HL-60 (cell line): ENCODE results near the gene PARP6.

Experiments used
- CTCF ChIP-seq: IDR thresholded peaks from one replicate; pipeline ENCODE4 v1.5.1; 2011; ENCODE audit warnings: low read length, control low read depth, inconsistent platforms; ENCODE audit not compliant: insufficient read depth
- POLR2AphosphoS5 ChIP-seq: IDR thresholded peaks from 2 replicates; pipeline ENCODE4 v1.6.1; 2012; ENCODE audit warnings: low read depth
- TF ChIP-seq, protein P1 (sequence below): IDR thresholded peaks from 2 replicates; pipeline ENCODE4 v1.6.1; 2012; ENCODE audit warnings: low read depth; ENCODE audit not compliant: insufficient replicate concordance

GRCh38 chr15:72229076-72229946, 43.0 kb downstream of the PARP6 start:
- no peak for TF ChIP-seq CTCF
- TF ChIP-seq POLR2AphosphoS5 = no peak
- TF ChIP-seq, protein P1, sequence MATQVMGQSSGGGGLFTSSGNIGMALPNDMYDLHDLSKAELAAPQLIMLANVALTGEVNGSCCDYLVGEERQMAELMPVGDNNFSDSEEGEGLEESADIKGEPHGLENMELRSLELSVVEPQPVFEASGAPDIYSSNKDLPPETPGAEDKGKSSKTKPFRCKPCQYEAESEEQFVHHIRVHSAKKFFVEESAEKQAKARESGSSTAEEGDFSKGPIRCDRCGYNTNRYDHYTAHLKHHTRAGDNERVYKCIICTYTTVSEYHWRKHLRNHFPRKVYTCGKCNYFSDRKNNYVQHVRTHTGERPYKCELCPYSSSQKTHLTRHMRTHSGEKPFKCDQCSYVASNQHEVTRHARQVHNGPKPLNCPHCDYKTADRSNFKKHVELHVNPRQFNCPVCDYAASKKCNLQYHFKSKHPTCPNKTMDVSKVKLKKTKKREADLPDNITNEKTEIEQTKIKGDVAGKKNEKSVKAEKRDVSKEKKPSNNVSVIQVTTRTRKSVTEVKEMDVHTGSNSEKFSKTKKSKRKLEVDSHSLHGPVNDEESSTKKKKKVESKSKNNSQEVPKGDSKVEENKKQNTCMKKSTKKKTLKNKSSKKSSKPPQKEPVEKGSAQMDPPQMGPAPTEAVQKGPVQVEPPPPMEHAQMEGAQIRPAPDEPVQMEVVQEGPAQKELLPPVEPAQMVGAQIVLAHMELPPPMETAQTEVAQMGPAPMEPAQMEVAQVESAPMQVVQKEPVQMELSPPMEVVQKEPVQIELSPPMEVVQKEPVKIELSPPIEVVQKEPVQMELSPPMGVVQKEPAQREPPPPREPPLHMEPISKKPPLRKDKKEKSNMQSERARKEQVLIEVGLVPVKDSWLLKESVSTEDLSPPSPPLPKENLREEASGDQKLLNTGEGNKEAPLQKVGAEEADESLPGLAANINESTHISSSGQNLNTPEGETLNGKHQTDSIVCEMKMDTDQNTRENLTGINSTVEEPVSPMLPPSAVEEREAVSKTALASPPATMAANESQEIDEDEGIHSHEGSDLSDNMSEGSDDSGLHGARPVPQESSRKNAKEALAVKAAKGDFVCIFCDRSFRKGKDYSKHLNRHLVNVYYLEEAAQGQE = no peak
